SJSA1 (cell line): ENCODE measurements around the gene CC2D2B. TPM values are rescaled to one million over a fixed set of nuclear protein-coding genes. Genes with fewer than 3 reads are reported as not detected.
"Not testable (repeated sequence)": the region's sequence is repeated elsewhere in the genome, so short reads cannot be mapped to it uniquely, and the experiment has no call there.

Source experiments
- DNase-seq, 2 experiments: peaks; one replicate each; pipeline ENCODE4 v3.0.0-alpha.2; 2015 to 2020; ENCODE audit warnings: low spot score in 2 of 2, low read depth in 1 of 2
- H3K27ac ChIP-seq: fragments of 250-450 bp; sonication (Bioruptor Pico); 2 replicates; pipeline ENCODE4 v1.5.1; 2020; ENCODE audit warnings: mild to moderate bottlenecking, moderate library complexity
- H3K27me3 ChIP-seq: fragments of 250-450 bp; sonication (Bioruptor Pico); replicated peaks from 2 replicates; pipeline ENCODE4 v1.5.1; 2020; ENCODE audit warnings: mild to moderate bottlenecking, moderate library complexity
- H3K36me3 ChIP-seq: fragments of 250-450 bp; sonication (Bioruptor Pico); 2 replicates; pipeline ENCODE4 v1.5.1; 2020; ENCODE audit warnings: mild to moderate bottlenecking
- H3K4me1 ChIP-seq: fragments of 250-450 bp; sonication (Bioruptor Pico); replicated peaks from 2 replicates; pipeline ENCODE4 v1.6.1; 2021; ENCODE audit warnings: mild to moderate bottlenecking
- H3K4me3 ChIP-seq: fragments of 250-450 bp; sonication (Bioruptor Pico); 2 replicates; pipeline ENCODE4 v1.5.1; 2020; ENCODE audit warnings: mild to moderate bottlenecking
- H3K9me3 ChIP-seq: fragments of 250-450 bp; sonication (Bioruptor Pico); replicated peaks from 2 replicates; pipeline ENCODE4 v1.5.1; 2020; ENCODE audit warnings: mild to moderate bottlenecking
- total RNA-seq: library from RNA; depleted of rRNA; stranded (reverse); fragments of >200 nt; shearing (Covaris generic); gene quantifications from 2 replicates; pipeline ENCODE4 v1.2.3, GENCODE V29; 2014; rRNA removed

CC2D2B gene
- total RNA-seq, result 0.08 TPM in 1 of 2 replicates, not detected in the other

- peak; percentile 83 to 95 for DNase-seq
- Histone ChIP-seq H3K4me1 (0 out of 2 replicates have a peak, but pooled peaks cover 3% of the 10 kb centered on the region), H3K36me3 (no peaks in the 10 kb centered on the region), H3K27me3 (peaks cover 10% of the 10 kb centered on the region; the same call in 1 of the 2 replicates), H3K9me3 (no peaks in the 10 kb centered on the region), H3K27ac (peak within 1 kb of the TSS; percentile 29; the same call in 1 of the 2 replicates), H3K4me3 (peak within 1 kb of the TSS; percentile 56)
Measured at GRCh38 chr10:95907456-95908253, at the start of gene CC2D2B. Gene CC2D2B, plus strand, starts transcription at chr10:95907975. Its CDS starts 3,349 bp downstream, at chr10:95911324.

- Histone ChIP-seq H3K36me3 (no peaks in the 10 kb centered on the region), H3K27ac (no peak overlapping the region), H3K4me1 (no peaks in the 10 kb centered on the region), H3K4me3 (no peak overlapping the region), H3K27me3 (0 out of 2 replicates have a peak, but pooled peaks cover 3% of the 10 kb centered on the region), H3K9me3 (no peaks in the 10 kb centered on the region)
- DNase-seq, result no peak
Measured at GRCh38 chr10:95860166-95860940, 47.4 kb upstream of the CC2D2B start.

GRCh38 chr10:95861386-95861785 lies 46.4 kb upstream of the CC2D2B start:
- H3K36me3 ChIP-seq, result no peaks in the 10 kb centered on the region
- no peaks in the 10 kb centered on the region for H3K9me3 ChIP-seq
- no peak overlapping the region for H3K4me3 ChIP-seq
- DNase-seq, result no peak
- H3K27ac ChIP-seq, result no peak overlapping the region
- no peaks in the 10 kb centered on the region for H3K4me1 ChIP-seq
- 0 out of 2 replicates have a peak, but pooled peaks cover 3% of the 10 kb centered on the region for H3K27me3 ChIP-seq

- Histone ChIP-seq H3K4me1 (no peaks in the 10 kb centered on the region), H3K4me3 (no peak overlapping the region), H3K27me3 (no peaks in the 10 kb centered on the region), H3K27ac (no peak overlapping the region), H3K36me3 (no peaks in the 10 kb centered on the region), H3K9me3 (no peaks in the 10 kb centered on the region)
- peak in 1 of 2 experiments; percentile 39 for DNase-seq
Measured at GRCh38 chr10:95864906-95865813, 42.6 kb upstream of the CC2D2B start.

GRCh38 chr10:95865814-95866466 lies 41.8 kb upstream of the CC2D2B start:
- Histone ChIP-seq H3K27ac (no peak overlapping the region), H3K4me3 (no peak overlapping the region), H3K4me1 (no peaks in the 10 kb centered on the region), H3K27me3 (no peaks in the 10 kb centered on the region), H3K9me3 (no peaks in the 10 kb centered on the region), H3K36me3 (no peaks in the 10 kb centered on the region)
- DNase-seq, result no peak

GRCh38 chr10:95866467-95866842 lies 41.3 kb upstream of the CC2D2B start:
- no peaks in the 10 kb centered on the region for H3K4me1 ChIP-seq
- H3K9me3 ChIP-seq, result no peaks in the 10 kb centered on the region
- H3K27me3 ChIP-seq, result no peaks in the 10 kb centered on the region
- no peak overlapping the region for H3K4me3 ChIP-seq
- DNase-seq, result no peak
- no peaks in the 10 kb centered on the region for H3K36me3 ChIP-seq
- H3K27ac ChIP-seq, result no peak overlapping the region

GRCh38 chr10:95867866-95868265 lies 39.9 kb upstream of the CC2D2B start:
- H3K36me3 ChIP-seq, result no peaks in the 10 kb centered on the region
- DNase-seq, result no peak
- H3K4me3 ChIP-seq, result no peak overlapping the region
- H3K27ac ChIP-seq, result no peak overlapping the region
- no peaks in the 10 kb centered on the region for H3K27me3 ChIP-seq
- no peaks in the 10 kb centered on the region for H3K9me3 ChIP-seq
- no peaks in the 10 kb centered on the region for H3K4me1 ChIP-seq

- H3K9me3 ChIP-seq, result no peaks in the 10 kb centered on the region
- H3K36me3 ChIP-seq, result no peaks in the 10 kb centered on the region
- H3K4me3 ChIP-seq, result no peak overlapping the region
- no peaks in the 10 kb centered on the region for H3K4me1 ChIP-seq
- DNase-seq, result no peak
- H3K27ac ChIP-seq, result no peak overlapping the region
- no peaks in the 10 kb centered on the region for H3K27me3 ChIP-seq
Measured at GRCh38 chr10:95872158-95872711, 35.5 kb upstream of the CC2D2B start.

GRCh38 chr10:95873139-95873538 lies 34.6 kb upstream of the CC2D2B start:
- H3K36me3 ChIP-seq, result no peaks in the 10 kb centered on the region
- H3K4me1 ChIP-seq, result no peaks in the 10 kb centered on the region
- no peak overlapping the region for H3K27ac ChIP-seq
- no peaks in the 10 kb centered on the region for H3K27me3 ChIP-seq
- H3K4me3 ChIP-seq, result no peak overlapping the region
- no peak for DNase-seq
- no peaks in the 10 kb centered on the region for H3K9me3 ChIP-seq

GRCh38 chr10:95873651-95874050 lies 34.1 kb upstream of the CC2D2B start:
- Histone ChIP-seq H3K27me3 (no peaks in the 10 kb centered on the region), H3K9me3 (no peaks in the 10 kb centered on the region), H3K4me3 (no peak overlapping the region), H3K27ac (no peak overlapping the region), H3K4me1 (no peaks in the 10 kb centered on the region), H3K36me3 (no peaks in the 10 kb centered on the region)
- no peak for DNase-seq

- not testable (repeated sequence) for DNase-seq, H3K4me3 ChIP-seq, H3K4me1 ChIP-seq, H3K36me3 ChIP-seq, H3K27me3 ChIP-seq, H3K9me3 ChIP-seq, H3K27ac ChIP-seq
Measured at GRCh38 chr10:95874783-95875182, 33.0 kb upstream of the CC2D2B start.

GRCh38 chr10:95876756-95877155 lies 31.0 kb upstream of the CC2D2B start:
- DNase-seq, result no peak

GRCh38 chr10:95877881-95878280 lies 29.9 kb upstream of the CC2D2B start:
- DNase-seq, result no peak
- Histone ChIP-seq H3K27me3 (no peaks in the 10 kb centered on the region), H3K27ac (no peak overlapping the region), H3K36me3 (no peaks in the 10 kb centered on the region), H3K9me3 (no peaks in the 10 kb centered on the region), H3K4me1 (no peaks in the 10 kb centered on the region), H3K4me3 (no peak overlapping the region)

More at GRCh38 chr10:95876756-95877155, 31.0 kb upstream of the CC2D2B start:
- Histone ChIP-seq H3K9me3 (no peaks in the 10 kb centered on the region), H3K4me3 (no peak overlapping the region), H3K27me3 (no peaks in the 10 kb centered on the region), H3K36me3 (no peaks in the 10 kb centered on the region), H3K27ac (no peak overlapping the region), H3K4me1 (no peaks in the 10 kb centered on the region)
